ENCODE measurements around the gene POR. TPM values are rescaled to one million over a fixed set of nuclear protein-coding genes. Genes with fewer than 3 reads are reported as not detected.

Gene POR
- total and polyA plus RNA-seq, 2 of the 13 experiments (the other 11 are each of a cell fraction or from before 2014, with no cell fraction given), result 145 to 266 TPM

DNA sequence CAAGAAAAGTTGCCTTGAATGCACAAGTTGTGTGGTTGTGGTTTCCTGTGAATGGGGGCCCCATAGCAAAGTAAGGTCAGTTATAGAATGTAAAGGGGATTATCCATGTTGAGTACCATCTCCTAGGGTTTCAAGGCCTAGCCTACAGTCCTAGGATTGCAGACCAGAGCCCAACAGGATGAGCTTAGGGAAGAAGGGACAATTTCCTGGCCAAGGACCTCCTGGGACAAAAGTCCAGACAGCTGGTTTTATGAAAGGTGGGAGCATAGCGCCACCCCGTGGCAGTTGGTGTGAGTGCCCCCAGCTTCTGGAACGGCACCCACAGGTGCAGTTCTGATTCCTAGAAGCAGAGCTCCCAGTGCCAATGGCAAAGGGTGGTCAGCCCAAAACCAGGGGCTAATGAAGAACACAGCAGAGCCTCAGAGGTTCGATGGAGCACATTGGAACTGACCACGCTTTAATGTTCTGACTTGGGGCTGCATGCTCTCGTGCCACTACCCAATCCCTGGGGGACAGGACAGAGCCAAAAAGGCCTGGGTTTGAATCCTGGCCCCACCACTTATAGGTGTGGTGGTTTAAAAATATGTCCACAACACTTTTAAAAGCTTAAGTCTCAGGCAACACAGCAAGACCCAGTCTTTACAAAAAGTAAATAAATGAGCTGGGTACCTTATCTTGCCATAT, 105.2 kb downstream of the POR start (continued):
- 0 out of 4 replicates have a peak, but pooled peaks of 1 of the 2 experiments have one; percentile 58 for TF ChIP-seq HMGXB4 (CRISPR knock-in tag; IDR thresholded peaks at IDR 0.05; ENCODE audit: borderline replicate concordance in 1 of 2, low read depth in 1 of 2)
- TF ChIP-seq ZNF7 (CRISPR knock-in tag; IDR thresholded peaks at IDR 0.05), result no peak
- no peak for TF ChIP-seq ZMYM4 (CRISPR knock-in tag; IDR thresholded peaks at IDR 0.05)
- no peak; the same call in 1 of the 2 replicates for TF ChIP-seq ZSCAN25 (CRISPR knock-in tag; IDR thresholded peaks at IDR 0.05)
- TF ChIP-seq, protein P1, sequence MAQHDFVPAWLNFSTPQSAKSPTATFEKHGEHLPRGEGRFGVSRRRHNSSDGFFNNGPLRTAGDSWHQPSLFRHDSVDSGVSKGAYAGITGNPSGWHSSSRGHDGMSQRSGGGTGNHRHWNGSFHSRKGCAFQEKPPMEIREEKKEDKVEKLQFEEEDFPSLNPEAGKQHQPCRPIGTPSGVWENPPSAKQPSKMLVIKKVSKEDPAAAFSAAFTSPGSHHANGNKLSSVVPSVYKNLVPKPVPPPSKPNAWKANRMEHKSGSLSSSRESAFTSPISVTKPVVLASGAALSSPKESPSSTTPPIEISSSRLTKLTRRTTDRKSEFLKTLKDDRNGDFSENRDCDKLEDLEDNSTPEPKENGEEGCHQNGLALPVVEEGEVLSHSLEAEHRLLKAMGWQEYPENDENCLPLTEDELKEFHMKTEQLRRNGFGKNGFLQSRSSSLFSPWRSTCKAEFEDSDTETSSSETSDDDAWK (CRISPR knock-in tag; IDR thresholded peaks at IDR 0.05), result no peak
- no peak for TF ChIP-seq ZNF75D (CRISPR knock-in tag; IDR thresholded peaks at IDR 0.05; ENCODE audit: borderline replicate concordance)
- no peak for TF ChIP-seq ZNF354B (CRISPR knock-in tag; IDR thresholded peaks at IDR 0.05)
- TF ChIP-seq ZFY (CRISPR knock-in tag; IDR thresholded peaks at IDR 0.05), result no peak; the same call in 1 of the 2 replicates
- TF ChIP-seq AGO2 (optimal IDR thresholded peaks at IDR 0.05; ENCODE audit: low read depth, low read length), result no peak
- no peak for TF ChIP-seq RNF2 (conservative IDR thresholded peaks at IDR 0.05; ENCODE audit: low read depth)
- no peak for TF ChIP-seq ZBTB1 (CRISPR knock-in tag; IDR thresholded peaks at IDR 0.05; ENCODE audit: borderline replicate concordance)
- no peak for TF ChIP-seq MIER2 (CRISPR knock-in tag; IDR thresholded peaks at IDR 0.05)
- no peak for TF ChIP-seq GMEB2 (CRISPR knock-in tag; IDR thresholded peaks at IDR 0.05; ENCODE audit: low read depth)
- TF ChIP-seq MIER3 (CRISPR knock-in tag; IDR thresholded peaks at IDR 0.05; ENCODE audit: borderline replicate concordance), result no peak
- no peak for TF ChIP-seq ATM (IDR thresholded peaks at IDR 0.05; ENCODE audit: borderline replicate concordance)
- no peak for TF ChIP-seq ZBTB42 (CRISPR knock-in tag; IDR thresholded peaks at IDR 0.05)
- no peak for TF ChIP-seq ZSCAN22 (CRISPR knock-in tag; IDR thresholded peaks at IDR 0.05)
- TF ChIP-seq MTA3 (CRISPR knock-in tag; IDR thresholded peaks at IDR 0.05), result no peak
- no peak for TF ChIP-seq ZNF660 (CRISPR knock-in tag; IDR thresholded peaks at IDR 0.05; ENCODE audit: borderline replicate concordance, low read depth)
- TF ChIP-seq ZKSCAN1 (IDR thresholded peaks at IDR 0.05; ENCODE audit: low read length), result no peak
- TF ChIP-seq DPF2 (CRISPR knock-in tag; IDR thresholded peaks at IDR 0.05; ENCODE audit: borderline replicate concordance, low read depth), result no peak
- TF ChIP-seq ZNF788 (CRISPR knock-in tag; IDR thresholded peaks at IDR 0.05; ENCODE audit: borderline replicate concordance), result peak; percentile 47; the same call in 1 of the 2 replicates
- no peak for TF ChIP-seq JUN (CRISPR knock-in tag; IDR thresholded peaks at IDR 0.05)
- peak; percentile 44; the same call in 1 of the 2 replicates for TF ChIP-seq PHF21A (CRISPR knock-in tag; IDR thresholded peaks at IDR 0.05)
- TF ChIP-seq SMAD3 (CRISPR knock-in tag; IDR thresholded peaks at IDR 0.05), result 0 out of 2 replicates have a peak, but pooled peaks have one; percentile 57
- no peak for TF ChIP-seq HMG20A (CRISPR knock-in tag; IDR thresholded peaks at IDR 0.05; ENCODE audit: borderline replicate concordance)
- no peak for TF ChIP-seq ZNF274 (CRISPR knock-in tag; IDR thresholded peaks at IDR 0.05)
- TF ChIP-seq WIZ (CRISPR knock-in tag; IDR thresholded peaks at IDR 0.05), result no peak
